ENCODE measurements around the gene SSH2. TPM values are rescaled to one million over a fixed set of nuclear protein-coding genes. Genes with fewer than 3 reads are reported as not detected.

SSH2 gene
- total and polyA plus RNA-seq, 8 donors = 8.4 to 19.1 (median 10.3) TPM

DNA sequence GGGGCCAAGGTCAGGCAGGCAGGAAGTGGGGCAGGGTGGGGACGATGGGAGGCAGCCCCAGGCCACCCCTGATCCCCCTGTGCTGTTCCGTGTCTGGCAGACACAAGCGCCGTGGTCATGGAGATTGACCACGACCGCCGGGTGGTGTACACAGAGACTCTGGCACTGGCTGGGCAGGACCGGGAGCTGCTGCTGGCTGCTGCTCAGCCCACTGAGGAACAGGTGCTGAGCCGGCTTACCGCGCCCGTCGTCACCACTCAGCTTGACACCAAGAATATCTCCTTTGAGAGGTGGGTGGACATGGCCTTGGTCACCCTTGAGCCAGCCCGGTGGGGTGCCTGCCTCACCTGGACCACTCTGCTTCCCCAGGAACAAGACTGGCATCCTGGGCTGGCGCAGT, 321.0 kb downstream of the SSH2 start:
- no peaks in the 10 kb centered on the region for H3K36me3 ChIP-seq
- no peak overlapping the region for H3K27ac ChIP-seq
- no peaks in the 10 kb centered on the region for H3K9me3 ChIP-seq
- TF ChIP-seq, protein P1, sequence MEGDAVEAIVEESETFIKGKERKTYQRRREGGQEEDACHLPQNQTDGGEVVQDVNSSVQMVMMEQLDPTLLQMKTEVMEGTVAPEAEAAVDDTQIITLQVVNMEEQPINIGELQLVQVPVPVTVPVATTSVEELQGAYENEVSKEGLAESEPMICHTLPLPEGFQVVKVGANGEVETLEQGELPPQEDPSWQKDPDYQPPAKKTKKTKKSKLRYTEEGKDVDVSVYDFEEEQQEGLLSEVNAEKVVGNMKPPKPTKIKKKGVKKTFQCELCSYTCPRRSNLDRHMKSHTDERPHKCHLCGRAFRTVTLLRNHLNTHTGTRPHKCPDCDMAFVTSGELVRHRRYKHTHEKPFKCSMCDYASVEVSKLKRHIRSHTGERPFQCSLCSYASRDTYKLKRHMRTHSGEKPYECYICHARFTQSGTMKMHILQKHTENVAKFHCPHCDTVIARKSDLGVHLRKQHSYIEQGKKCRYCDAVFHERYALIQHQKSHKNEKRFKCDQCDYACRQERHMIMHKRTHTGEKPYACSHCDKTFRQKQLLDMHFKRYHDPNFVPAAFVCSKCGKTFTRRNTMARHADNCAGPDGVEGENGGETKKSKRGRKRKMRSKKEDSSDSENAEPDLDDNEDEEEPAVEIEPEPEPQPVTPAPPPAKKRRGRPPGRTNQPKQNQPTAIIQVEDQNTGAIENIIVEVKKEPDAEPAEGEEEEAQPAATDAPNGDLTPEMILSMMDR (IDR thresholded peaks at IDR 0.05) = no peak
- intact Hi-C loops (cut with DNase I) = no loop called here
- FAIRE-seq (no peak), DNase-seq (peak in 1 of 6 donors; percentile 50), ATAC-seq (no peak)
- 86 to 90% methylated on average over 15 of the region's 15 CpGs for WGBS, 2 donors
- H3K4me1 ChIP-seq = peaks cover 3 to 12% (median 11%) of the 10 kb centered on the region in 3 donors
- no peak overlapping the region for H3K4me3 ChIP-seq
- H3K27me3 ChIP-seq = no peaks in the 10 kb centered on the region

DNA sequence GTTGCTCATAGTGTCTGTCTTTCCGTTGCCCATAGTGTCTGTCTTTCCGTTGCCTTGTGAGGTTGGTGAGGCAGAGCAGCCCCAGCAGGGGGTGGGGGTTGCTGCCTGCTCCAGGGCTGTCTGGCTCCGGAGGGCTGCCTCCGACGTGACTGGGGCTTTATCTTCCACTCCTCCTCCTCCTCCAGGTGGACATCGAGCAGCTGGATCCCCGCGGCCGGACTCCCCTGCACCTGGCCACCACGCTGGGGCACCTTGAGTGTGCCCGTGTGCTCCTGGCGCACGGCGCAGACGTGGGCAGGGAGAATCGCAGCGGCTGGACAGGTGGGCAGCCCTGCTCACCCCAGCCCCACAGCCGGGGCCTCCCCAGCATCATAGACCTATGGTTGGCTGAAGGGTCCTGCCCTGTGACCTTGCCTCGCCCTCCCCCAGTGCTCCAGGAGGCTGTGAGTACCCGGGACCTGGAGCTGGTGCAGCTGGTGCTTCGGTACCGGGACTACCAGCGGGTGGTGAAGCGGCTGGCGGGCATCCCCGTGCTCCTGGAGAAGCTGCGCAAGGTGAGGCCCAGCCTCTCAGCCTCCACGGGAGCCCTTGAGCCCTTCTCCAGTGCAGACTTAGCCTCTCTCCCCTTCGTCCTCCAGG, 322.4 kb downstream of the SSH2 start:
- H3K27ac ChIP-seq = no peak overlapping the region
- intact Hi-C loops (cut with DNase I) = no loop called here
- WGBS, 2 donors = 80 to 82% methylated on average over 26 to 29 of the region's 29 CpGs
- H3K4me1 ChIP-seq = no peaks in the 10 kb centered on the region
- H3K27me3 ChIP-seq = no peaks in the 10 kb centered on the region
- peak in 2 of 6 donors; percentile 44 to 46 for DNase-seq
- no peak overlapping the region for H3K4me3 ChIP-seq
- FAIRE-seq = no peak
- no peaks in the 10 kb centered on the region for H3K9me3 ChIP-seq
- no peak for ATAC-seq
- TF ChIP-seq, protein P1 (IDR thresholded peaks at IDR 0.05) = no peak
- H3K36me3 ChIP-seq = no peaks in the 10 kb centered on the region

DNA sequence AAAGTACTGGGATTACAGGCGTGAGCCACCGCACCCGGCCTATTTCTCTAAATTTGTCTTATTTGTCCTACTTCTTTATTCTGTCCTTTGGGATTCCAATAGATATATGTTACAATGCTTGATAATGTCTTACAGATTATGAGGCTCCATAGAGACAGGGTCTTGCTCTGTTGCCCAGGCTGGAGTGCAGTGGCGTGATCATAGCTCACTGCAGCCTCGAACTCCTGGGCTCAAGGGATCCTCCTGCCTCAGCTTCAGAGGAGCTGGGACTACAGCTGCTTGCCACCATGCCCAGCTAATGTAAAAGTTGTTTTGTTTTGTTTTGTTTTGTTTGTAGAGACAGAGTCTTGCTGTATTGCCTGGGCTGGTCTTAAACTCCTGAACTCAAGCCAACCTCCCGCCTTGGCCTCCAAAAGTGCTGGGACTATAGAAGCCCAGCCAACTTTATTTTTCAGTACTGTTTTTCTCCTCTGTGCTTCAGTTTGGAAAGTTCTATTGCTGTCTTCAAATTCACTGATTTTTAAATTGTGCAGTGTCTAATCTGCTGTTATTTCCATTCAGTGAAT, 326.8 kb downstream of the SSH2 start:
- Histone ChIP-seq H3K4me3 (no peak overlapping the region), H3K27ac (no peak overlapping the region), H3K27me3 (no peaks in the 10 kb centered on the region), H3K4me1 (no peaks in the 10 kb centered on the region), H3K36me3 (no peaks in the 10 kb centered on the region), H3K9me3 (no peaks in the 10 kb centered on the region)
- 92 to 94% methylated on average over 6 of the region's 6 CpGs for WGBS, 2 donors
- FAIRE-seq (no peak), ATAC-seq (no peak), DNase-seq (no peak)
- TF ChIP-seq, protein P1 (IDR thresholded peaks at IDR 0.05) = no peak
- intact Hi-C loops (cut with DNase I) = no loop called here

DNA sequence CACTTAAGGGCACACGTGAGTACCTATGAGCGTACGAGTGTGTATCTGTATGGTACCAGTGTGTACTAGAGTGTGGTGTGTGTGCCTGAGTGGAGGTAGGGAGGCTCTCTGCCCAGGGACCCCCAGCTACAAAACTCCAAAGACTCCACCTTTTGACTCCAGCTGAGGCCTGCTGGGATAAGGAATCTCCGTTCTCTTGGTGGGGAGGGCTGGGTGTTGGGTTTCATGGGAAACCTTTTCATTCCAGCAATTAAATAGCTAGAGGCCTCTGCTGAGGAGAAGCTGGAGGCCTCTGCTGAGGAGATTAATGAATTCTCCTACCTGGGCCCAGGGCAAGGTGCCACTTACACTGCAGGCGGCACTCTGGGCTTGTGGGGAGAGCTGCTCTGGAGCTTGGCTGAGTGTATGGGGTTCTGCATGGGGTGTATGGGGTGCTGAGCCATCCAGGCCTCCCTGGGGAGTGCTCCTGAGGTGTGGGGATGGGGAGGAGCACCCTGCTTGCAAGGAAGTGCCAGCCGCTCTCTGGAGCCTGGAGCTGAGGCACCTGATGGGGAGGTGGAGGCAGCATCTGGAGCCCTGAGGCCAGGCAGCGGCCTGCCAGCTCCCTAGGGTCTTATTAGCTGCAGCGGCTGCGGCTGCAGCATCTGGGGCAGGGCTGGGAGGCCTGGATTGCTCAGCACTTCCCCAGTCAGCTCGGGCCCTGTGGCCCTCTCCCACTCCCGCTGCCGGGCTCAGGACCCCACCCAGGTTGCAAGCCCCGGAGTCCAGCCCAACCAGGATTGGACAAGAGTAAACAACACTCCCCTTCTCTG, 332.5 kb downstream of the SSH2 start:
- ATAC-seq (no peak), DNase-seq (peak in 1 of 6 donors; percentile 45), FAIRE-seq (no peak)
- no peak overlapping the region for H3K4me3 ChIP-seq
- TF ChIP-seq, protein P1 (IDR thresholded peaks at IDR 0.05) = no peak
- H3K27ac ChIP-seq = no peak overlapping the region
- no peaks in the 10 kb centered on the region for H3K9me3 ChIP-seq
- 73 to 83% methylated on average over 13 of the region's 13 CpGs for WGBS, 2 donors
- no peaks in the 10 kb centered on the region for H3K36me3 ChIP-seq
- peaks cover under 1 to 3% (median 2%) of the 10 kb centered on the region in 3 donors for H3K4me1 ChIP-seq
- intact Hi-C loops (cut with DNase I) = no loop called here
- H3K27me3 ChIP-seq = no peaks in the 10 kb centered on the region

Measured in pancreas (tissue), 10 donors.